H1 (cell line): ENCODE measurements around the gene PLIN4. TPM values are rescaled to one million over a fixed set of nuclear protein-coding genes. Genes with fewer than 3 reads are reported as not detected.

Source experiments
- CTCF ChIA-PET: fragments of 300-600 bp; sonication (Branson Sonifier 250); formaldehyde crosslinking; loops from one replicate; lab custom pipeline; 2021; ENCODE audit not compliant: partially characterized antibody; lab: Charles Lee
- POLR2A ChIA-PET: fragments of 300-600 bp; sonication (Branson Sonifier 250); formaldehyde crosslinking; loops from one replicate; lab custom pipeline; 2021; ENCODE audit warnings: inconsistent platforms; ENCODE audit not compliant: partially characterized antibody; lab: Charles Lee
- DNase-seq, 2 experiments: peaks; one replicate each; pipeline versions ENCODE4 v3.0.0 to v3.0.0-alpha.2; 2010 to 2022; ENCODE audit warnings: low spot score in 2 of 2, low read depth in 1 of 2, mixed read lengths in 1 of 2
- FAIRE-seq: peaks from 2 replicates; lab custom pipeline; 2011; peaks lifted over from hg19 to GRCh38; lab: Jason Lieb, UNC
- H2AFZ ChIP-seq: 2 replicates; pipeline ENCODE4 v1.8.1; 2012; ENCODE audit warnings: low read length, inconsistent platforms
- H2AK5ac ChIP-seq: 2 replicates; pipeline ENCODE4 v1.6.1; 2013; ENCODE audit warnings: low read depth, low read length
- H2BK120ac ChIP-seq: replicated peaks from 2 replicates; pipeline ENCODE3; 2013; ENCODE audit warnings: low read depth, low read length, inconsistent platforms
- H2BK12ac ChIP-seq: 2 replicates; pipeline ENCODE4 v1.6.1; 2013; ENCODE audit warnings: low read depth, low read length
- H2BK15ac ChIP-seq: 2 replicates; pipeline ENCODE4 v1.6.1; 2013; ENCODE audit warnings: low read length
- H2BK20ac ChIP-seq: 2 replicates; pipeline ENCODE4 v1.6.1; 2013; ENCODE audit warnings: low read length
- H2BK5ac ChIP-seq: 2 replicates; pipeline ENCODE4 v1.6.1; 2013; ENCODE audit warnings: low read depth, low read length
- H3K14ac ChIP-seq: 2 replicates; pipeline ENCODE4 v1.6.1; 2013; ENCODE audit warnings: inconsistent platforms; ENCODE audit not compliant: insufficient read length
- H3K18ac ChIP-seq: 2 replicates; pipeline ENCODE4 v1.6.1; 2013; ENCODE audit warnings: low read length; ENCODE audit errors: extremely low read depth
- H3K23ac ChIP-seq: 2 replicates; pipeline ENCODE4 v1.6.1; 2013; ENCODE audit warnings: inconsistent platforms; ENCODE audit not compliant: insufficient read length
- H3K23me2 ChIP-seq: 2 replicates; pipeline ENCODE4 v1.6.1; 2013; ENCODE audit warnings: low read depth, low read length
- H3K27ac ChIP-seq: 2 replicates; pipeline ENCODE4 v1.6.1; 2011; ENCODE audit warnings: low read depth, low read length, inconsistent platforms
- H3K27me3 ChIP-seq, 4 experiments: replicated peaks in 1 of 4; 1 replicate in 1 of 4; 2 replicates in 3 of 4; pipeline versions ENCODE4 v1.6.1 to v1.8.1; 2011 to 2013; ENCODE audit warnings: low read length in 3 of 4, mild to moderate bottlenecking in 3 of 4, inconsistent platforms in 2 of 4, mixed read lengths in 2 of 4, moderate library complexity in 1 of 4; ENCODE audit not compliant: control insufficient read depth in 3 of 4, insufficient read depth in 3 of 4; ENCODE audit errors: extremely low read depth in 1 of 4
- H3K36me3 ChIP-seq, 4 experiments: 2 replicates each; pipeline versions ENCODE4 v1.6.1 to v1.8.1; 2011 to 2013; ENCODE audit warnings: mild to moderate bottlenecking in 4 of 4, low read length in 3 of 4, moderate library complexity in 2 of 4, control low read depth in 1 of 4, inconsistent platforms in 1 of 4; ENCODE audit not compliant: insufficient read depth in 4 of 4, control insufficient read depth in 2 of 4
- H3K4ac ChIP-seq: replicated peaks from 2 replicates; pipeline ENCODE3; 2013; ENCODE audit warnings: low read length, low read depth, mixed read lengths, inconsistent platforms; ENCODE audit not compliant: insufficient read length
- H3K4me1 ChIP-seq, 4 experiments: replicated peaks in 1 of 4; 1 replicate in 1 of 4; 2 replicates in 3 of 4; pipeline versions ENCODE4 v1.6.1 to v1.8.1; 2011 to 2013; ENCODE audit warnings: low read length in 3 of 4, inconsistent platforms in 2 of 4, mixed read lengths in 1 of 4; ENCODE audit not compliant: insufficient read depth in 4 of 4, control insufficient read depth in 3 of 4
- H3K4me2 ChIP-seq, 2 experiments: 2 replicates each; pipeline versions ENCODE4 v1.6.1 to v1.8.1; 2011 to 2013; ENCODE audit warnings: low read depth in 2 of 2, low read length in 2 of 2, control low read depth in 1 of 2, inconsistent platforms in 1 of 2, mild to moderate bottlenecking in 1 of 2; ENCODE audit not compliant: insufficient read depth in 1 of 2
- H3K4me3 ChIP-seq, 4 experiments: fragments of 200-600, 300-600 bp in 1 of 4; sonication (generic), shearing (Covaris generic), sonication (Bioruptor Twin) in 1 of 4; 2 replicates each; pipeline versions ENCODE4 v1.5.1 to v1.8.1; 2011 to 2016; ENCODE audit warnings: low read length in 4 of 4, low read depth in 3 of 4, control low read depth in 2 of 4, inconsistent platforms in 2 of 4, mild to moderate bottlenecking in 2 of 4, mixed read lengths in 1 of 4, moderate library complexity in 1 of 4; ENCODE audit not compliant: insufficient read depth in 2 of 4; ENCODE audit errors: extremely low read depth in 1 of 4
- H3K56ac ChIP-seq: replicated peaks from 2 replicates; pipeline ENCODE3; 2013; ENCODE audit warnings: low read depth, mild to moderate bottlenecking, mixed read lengths, low read length, inconsistent platforms; ENCODE audit not compliant: insufficient read length
- H3K79me1 ChIP-seq: 2 replicates; pipeline ENCODE4 v1.6.1; 2013; ENCODE audit warnings: low read depth, low read length, control low read depth
- H3K79me2 ChIP-seq, 2 experiments: 2 replicates each; pipeline versions ENCODE4 v1.6.1 to v1.8.1; 2012 to 2013; ENCODE audit warnings: low read length in 2 of 2, mild to moderate bottlenecking in 2 of 2, inconsistent platforms in 1 of 2; ENCODE audit not compliant: insufficient read depth in 2 of 2, control insufficient read depth in 1 of 2
- H3K9ac ChIP-seq, 4 experiments: replicated peaks in 1 of 4; 1 replicate in 1 of 4; 2 replicates in 3 of 4; pipeline versions ENCODE4 v1.6.1 to v1.8.1; 2011 to 2013; ENCODE audit warnings: low read depth in 3 of 4, low read length in 3 of 4, control low read depth in 2 of 4, mild to moderate bottlenecking in 2 of 4, moderate library complexity in 2 of 4, inconsistent platforms in 1 of 4; ENCODE audit errors: extremely low read depth in 1 of 4
- H3K9me3 ChIP-seq, 2 experiments: 2 replicates each; pipeline versions ENCODE4 v1.6.1 to v1.8.1; 2012 to 2013; ENCODE audit warnings: mild to moderate bottlenecking in 2 of 2, moderate library complexity in 2 of 2, control low read depth in 1 of 2, inconsistent platforms in 1 of 2, low read depth in 1 of 2, low read length in 1 of 2, mixed read lengths in 1 of 2; ENCODE audit not compliant: insufficient read depth in 2 of 2
- H4K20me1 ChIP-seq, 2 experiments: replicated peaks in 1 of 2; 2 replicates each; pipeline versions ENCODE3 to v1.8.1; 2011 to 2013; ENCODE audit warnings: inconsistent platforms in 2 of 2, low read length in 2 of 2, mild to moderate bottlenecking in 1 of 2; ENCODE audit not compliant: insufficient read depth in 2 of 2, control insufficient read depth in 1 of 2
- H4K5ac ChIP-seq: 2 replicates; pipeline ENCODE4 v1.6.1; 2013; ENCODE audit warnings: low read length, low read depth, mixed read lengths, inconsistent platforms; ENCODE audit not compliant: insufficient read length
- H4K8ac ChIP-seq: 2 replicates; pipeline ENCODE4 v1.8.0; 2013; ENCODE audit warnings: mild to moderate bottlenecking, moderate library complexity, low read length, inconsistent platforms; ENCODE audit not compliant: insufficient read depth; ENCODE audit errors: extremely low read depth
- H4K91ac ChIP-seq: replicated peaks from 2 replicates; pipeline ENCODE3; 2013; ENCODE audit warnings: low read length, mixed read lengths, inconsistent platforms; ENCODE audit not compliant: insufficient read length
- CEBPB ChIP-seq: IDR thresholded peaks from 2 replicates; pipeline ENCODE4 v1.6.1; 2012; ENCODE audit warnings: low read depth, low read length
- CREB1 ChIP-seq: IDR thresholded peaks from 2 replicates; pipeline ENCODE4 v1.6.1; 2012; ENCODE audit warnings: inconsistent platforms
- EP300 ChIP-seq, 2 experiments: IDR thresholded peaks; 1 replicate in 1 of 2; 2 replicates in 1 of 2; pipeline ENCODE4 v1.6.1; 2011 to 2012; ENCODE audit warnings: low read depth in 2 of 2, low read length in 2 of 2, mild to moderate bottlenecking in 2 of 2, borderline replicate concordance in 1 of 2, inconsistent platforms in 1 of 2, moderate library complexity in 1 of 2
- HDAC2 ChIP-seq, 2 experiments: fragments of 300-600 bp in 1 of 2; sonication (generic) in 1 of 2; IDR thresholded peaks; 2 replicates each; pipeline ENCODE4 v1.6.1; 2011 to 2012; ENCODE audit warnings: low read depth in 2 of 2, low read length in 2 of 2, mild to moderate bottlenecking in 2 of 2, moderate library complexity in 2 of 2, borderline replicate concordance in 1 of 2, inconsistent platforms in 1 of 2
- KDM1A ChIP-seq: fragments of 200-600, 300-600 bp; sonication (generic); IDR thresholded peaks from 2 replicates; pipeline ENCODE4 v1.7.1; 2016; ENCODE audit warnings: mild to moderate bottlenecking, low read length, borderline replicate concordance
- RBBP5 ChIP-seq: IDR thresholded peaks from 2 replicates; pipeline ENCODE4 v1.7.1; 2012; ENCODE audit warnings: low read depth, mild to moderate bottlenecking, inconsistent platforms, low read length, moderate library complexity, borderline replicate concordance
- RFX5 ChIP-seq: IDR thresholded peaks from 2 replicates; pipeline ENCODE4 v1.6.1; 2011; ENCODE audit warnings: low read depth, low read length, improper control_type of control experiment, borderline replicate concordance
- RNF2 ChIP-seq: fragments of 200-900, 300-1000 bp; sonication (generic); IDR thresholded peaks from 2 replicates; pipeline ENCODE4 v1.7.1; 2016; ENCODE audit warnings: borderline replicate concordance, low read depth, mild to moderate bottlenecking, antibody characterized with exemption, low read length; ENCODE audit not compliant: poor library complexity, severe bottlenecking; ENCODE audit errors: missing control alignments
- SP2 ChIP-seq: IDR thresholded peaks from 2 replicates; pipeline ENCODE4 v1.6.1; 2012; ENCODE audit warnings: mild to moderate bottlenecking, low read length, inconsistent platforms
- WGBS, 2 experiments: shearing (Covaris generic) in 1 of 2; methylation state at CpG; one replicate each; pipeline versions ENCODE4 v1.1.6 to v1.1.7; 2013 to 2015; ENCODE audit warnings: low lambda C conversion rate in 2 of 2, mixed read lengths in 2 of 2, inconsistent platforms in 1 of 2, low coverage in 1 of 2, missing lambda C conversion rate in 1 of 2; ENCODE audit not compliant: insufficient replicate concordance in 2 of 2, insufficient coverage in 1 of 2, insufficient read length in 1 of 2; ENCODE audit errors: extremely low coverage in 1 of 2, missing lambda C conversion rate in 1 of 2; 5-methylcytosine and 5-hydroxymethylcytosine counted together
- polyA plus RNA-seq, 7 experiments: library from polyadenylated mRNA; depleted of rRNA in 3 of 7; stranded (reverse) in 5 of 7; unstranded in 2 of 7; fragments of >200 nt in 5 of 7; fragments of 200-250 nt in 2 of 7; gene quantifications; 1 replicate in 5 of 7; 2 replicates in 1 of 7; 4 replicates in 1 of 7; pipeline versions ENCODE4 v1.2.1 to v1.2.3, GENCODE V29; 2011 to 2013; ENCODE audit warnings: missing spikeins in 2 of 7, mixed read lengths in 2 of 7
- total RNA-seq: library from RNA; stranded (reverse); fragmentation: NEBNext Ultra II Directional; extraction: Animal tissue kit (Norgen Biotek cat#: 25700); gene quantifications from 2 replicates; pipeline ENCODE4 v1.2.1, GENCODE V29; 2021
- TF ChIP-seq, protein P1 (sequence below): IDR thresholded peaks from 2 replicates; pipeline ENCODE4 v1.6.1; 2011; ENCODE audit warnings: low read length, improper control_type of control experiment

Gene PLIN4
- total and polyA plus RNA-seq, 2 of the 8 experiments (the other 6 are each of a cell fraction or from before 2014, with no cell fraction given): 0.35 to 0.45 TPM

DNA sequence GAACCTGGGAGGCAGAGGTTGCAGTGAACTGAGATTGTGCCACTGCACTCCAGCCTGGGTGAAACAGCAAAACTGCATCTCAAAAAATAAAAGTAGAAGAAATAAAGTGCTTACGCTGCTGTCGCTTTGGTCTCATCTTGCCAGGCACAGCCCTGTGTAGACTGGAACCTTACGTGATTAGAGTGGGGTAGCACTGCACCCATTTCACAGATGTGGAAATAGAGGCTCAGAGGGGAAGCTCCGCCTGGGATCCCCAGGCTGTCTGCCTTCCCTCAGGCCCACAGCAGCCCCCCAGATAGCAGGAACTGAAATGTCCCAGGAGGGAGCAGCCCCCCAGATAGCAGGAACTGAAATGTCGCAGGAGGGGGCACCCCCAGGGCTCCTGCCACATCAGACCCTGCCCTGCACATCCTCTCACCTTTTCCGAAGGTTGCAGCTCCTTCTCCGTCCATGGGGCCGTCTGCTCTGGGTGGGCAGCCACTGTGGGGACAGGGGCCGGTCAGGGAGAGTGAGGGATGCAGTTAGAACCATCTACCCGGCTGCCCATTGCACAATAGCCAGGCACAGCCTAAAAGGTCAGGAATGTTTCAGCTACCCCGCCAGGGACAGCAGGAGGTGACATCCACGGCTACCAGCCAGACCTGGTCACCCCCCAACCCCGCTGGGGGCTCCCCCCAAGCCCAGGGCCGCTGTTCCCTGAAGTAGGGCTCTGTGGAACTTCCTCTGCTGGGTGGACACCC, 1.9 kb downstream of the PLIN4 start:
- no peak overlapping the region for H3K4me2 ChIP-seq
- no peak overlapping the region for H2AFZ ChIP-seq
- no peak overlapping the region for H3K27ac ChIP-seq
- no peak overlapping the region for H2BK5ac ChIP-seq
- H3K14ac ChIP-seq: no peak overlapping the region
- H3K9ac ChIP-seq: no peak overlapping the region
- H4K8ac ChIP-seq: no peak overlapping the region
- peaks cover 0 to 3% (median under 1%) of the 10 kb centered on the region in 4 experiments; a peak in 2 of 7 replicates for H3K4me1 ChIP-seq
- H4K91ac ChIP-seq: no peak overlapping the region
- no peak overlapping the region for H3K56ac ChIP-seq
- no peak overlapping the region for H2AK5ac ChIP-seq
- CTCF ChIA-PET: interaction anchor here (0.6 to 5.8 kb wide), 8 partner anchors 9 to 465 kb away, joined by 3 to 62 read pairs (median 3); no protein-coding TSS in a partner anchor
- H3K79me1 ChIP-seq: no peaks in the 10 kb centered on the region
- 85% methylated on average over 14 of the region's 14 CpGs; no CpG with 5 or more reads in 1 of the 2 experiments for WGBS, 2 experiments
- no peak overlapping the region for H2BK120ac ChIP-seq
- POLR2A ChIA-PET: interaction anchor here (0.9 to 3.9 kb wide), 6 partner anchors 9 to 109 kb away, joined by 3 to 27 read pairs (median 4); no protein-coding TSS in a partner anchor
- FAIRE-seq (no peak), DNase-seq (peak in 1 of 2 experiments; percentile 46)
- no peaks in the 10 kb centered on the region for H3K79me2 ChIP-seq
- H3K27me3 ChIP-seq: peaks cover 2 to 41% (median 31%) of the 10 kb centered on the region in 4 experiments
- no peak overlapping the region for H3K4ac ChIP-seq
- no peak overlapping the region for H3K4me3 ChIP-seq
- no peaks in the 10 kb centered on the region for H3K23me2 ChIP-seq
- H4K5ac ChIP-seq: no peak overlapping the region
- no peak overlapping the region for H2BK20ac ChIP-seq
- H4K20me1 ChIP-seq: peaks cover 0 to 3% of the 10 kb centered on the region in 2 experiments
- no peak overlapping the region for H3K18ac ChIP-seq
- no peaks in the 10 kb centered on the region for H3K36me3 ChIP-seq
- no peak overlapping the region for H2BK15ac ChIP-seq
- H3K23ac ChIP-seq: no peak overlapping the region
- no peaks in the 10 kb centered on the region for H3K9me3 ChIP-seq
- H2BK12ac ChIP-seq: no peak overlapping the region
- TF ChIP-seq HDAC2 (IDR thresholded peaks at IDR 0.05; ENCODE audit: borderline replicate concordance in 1 of 2, low read depth in 2 of 2, low read length in 2 of 2): peak in 1 of 2 experiments; percentile 35; a peak in 1 of 4 replicates
- no peak for TF ChIP-seq RNF2
- TF ChIP-seq KDM1A: peak; percentile 89; the same call in 1 of the 2 replicates
- TF ChIP-seq SP2: no peak
- TF ChIP-seq EP300 (IDR thresholded peaks at IDR 0.05; ENCODE audit: borderline replicate concordance in 1 of 2, low read depth in 2 of 2, low read length in 2 of 2): no peak
- TF ChIP-seq CREB1: no peak
- TF ChIP-seq CEBPB: peak; percentile 88
- no peak for TF ChIP-seq RFX5
- TF ChIP-seq, protein P1, sequence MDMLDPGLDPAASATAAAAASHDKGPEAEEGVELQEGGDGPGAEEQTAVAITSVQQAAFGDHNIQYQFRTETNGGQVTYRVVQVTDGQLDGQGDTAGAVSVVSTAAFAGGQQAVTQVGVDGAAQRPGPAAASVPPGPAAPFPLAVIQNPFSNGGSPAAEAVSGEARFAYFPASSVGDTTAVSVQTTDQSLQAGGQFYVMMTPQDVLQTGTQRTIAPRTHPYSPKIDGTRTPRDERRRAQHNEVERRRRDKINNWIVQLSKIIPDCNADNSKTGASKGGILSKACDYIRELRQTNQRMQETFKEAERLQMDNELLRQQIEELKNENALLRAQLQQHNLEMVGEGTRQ: no peak
- no peak for TF ChIP-seq RBBP5
